Measurements from ENCODE around the gene PANK3. TPM values are rescaled to one million over a fixed set of nuclear protein-coding genes. Genes with fewer than 3 reads are reported as not detected.

PANK3 gene
- total RNA-seq, 1 experiment from 2014 or later = 99.6 TPM

DNA sequence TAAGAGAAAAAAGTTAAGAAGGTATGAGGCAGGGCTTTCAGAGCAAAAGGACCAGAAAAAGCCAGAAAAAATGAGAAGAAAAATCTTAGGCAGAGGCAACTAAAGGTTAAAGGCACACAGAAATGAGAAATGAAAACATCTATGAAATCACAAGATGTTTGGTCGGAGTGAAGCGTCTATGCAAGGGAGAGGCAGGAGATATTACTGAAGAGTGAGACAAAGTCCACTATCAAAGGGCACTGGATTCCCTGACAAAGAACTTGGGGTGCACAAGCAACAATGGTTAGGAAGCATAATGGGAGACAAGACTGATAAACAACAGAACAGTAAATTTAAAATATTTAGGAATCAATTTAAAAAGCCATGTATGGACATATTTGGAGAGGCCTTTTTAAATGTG, 16.9 kb downstream of the PANK3 start:
- intact Hi-C loops (cut with micrococcal nuclease; ENCODE audit: unreplicated experiment) = no loop called here
- Mint-ChIP-seq H3K27me3 (ENCODE audit: insufficient read depth, unreplicated experiment) (no peaks in the 10 kb centered on the region), H3K9me3 (ENCODE audit: unreplicated experiment) (no peaks in the 10 kb centered on the region), H3K36me3 (ENCODE audit: insufficient read depth, unreplicated experiment) (peaks cover 60% of the 10 kb centered on the region), H3K4me3 (ENCODE audit: unreplicated experiment) (peak overlapping the region; percentile 1), H3K4me1 (ENCODE audit: low read depth, unreplicated experiment) (peaks cover 10% of the 10 kb centered on the region), H3K27ac (ENCODE audit: unreplicated experiment) (no peak overlapping the region)
- peaks cover 16% of the 10 kb centered on the region for H3K4me1 ChIP-seq
- POLR2A ChIA-PET = no interaction called here
- no peak overlapping the region for H3K4me3 ChIP-seq (ENCODE audit: low read depth, low read length)
- DNase-seq = no peak
- no peaks in the 10 kb centered on the region for H3K9me3 ChIP-seq
- no TSS peak for BruUV-seq (replicated peaks)
- no peaks in the 10 kb centered on the region for H3K27me3 ChIP-seq (replicated peaks; ENCODE audit: control insufficient read depth, insufficient read depth, low read length)
- CTCF ChIA-PET = no interaction called here
- TF ChIP-seq, protein P1, sequence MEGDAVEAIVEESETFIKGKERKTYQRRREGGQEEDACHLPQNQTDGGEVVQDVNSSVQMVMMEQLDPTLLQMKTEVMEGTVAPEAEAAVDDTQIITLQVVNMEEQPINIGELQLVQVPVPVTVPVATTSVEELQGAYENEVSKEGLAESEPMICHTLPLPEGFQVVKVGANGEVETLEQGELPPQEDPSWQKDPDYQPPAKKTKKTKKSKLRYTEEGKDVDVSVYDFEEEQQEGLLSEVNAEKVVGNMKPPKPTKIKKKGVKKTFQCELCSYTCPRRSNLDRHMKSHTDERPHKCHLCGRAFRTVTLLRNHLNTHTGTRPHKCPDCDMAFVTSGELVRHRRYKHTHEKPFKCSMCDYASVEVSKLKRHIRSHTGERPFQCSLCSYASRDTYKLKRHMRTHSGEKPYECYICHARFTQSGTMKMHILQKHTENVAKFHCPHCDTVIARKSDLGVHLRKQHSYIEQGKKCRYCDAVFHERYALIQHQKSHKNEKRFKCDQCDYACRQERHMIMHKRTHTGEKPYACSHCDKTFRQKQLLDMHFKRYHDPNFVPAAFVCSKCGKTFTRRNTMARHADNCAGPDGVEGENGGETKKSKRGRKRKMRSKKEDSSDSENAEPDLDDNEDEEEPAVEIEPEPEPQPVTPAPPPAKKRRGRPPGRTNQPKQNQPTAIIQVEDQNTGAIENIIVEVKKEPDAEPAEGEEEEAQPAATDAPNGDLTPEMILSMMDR (IDR thresholded peaks at IDR 0.05; ENCODE audit: insufficient read depth in 1 of 2, low read depth in 1 of 2, low read length in 1 of 2, severe bottlenecking in 1 of 2, unreplicated experiment in 1 of 2) = no peak
- no peaks in the 10 kb centered on the region for H3K36me3 ChIP-seq (ENCODE audit: control insufficient read depth, insufficient read depth, low read length)

- peaks cover 10% of the 10 kb centered on the region for H3K4me1 ChIP-seq
- DNase-seq = no peak
- H3K9me3 ChIP-seq = no peaks in the 10 kb centered on the region
- intact Hi-C loops (cut with micrococcal nuclease; ENCODE audit: unreplicated experiment) = no loop called here
- no TSS peak for BruUV-seq (replicated peaks)
- no peak overlapping the region for H3K4me3 Mint-ChIP-seq (ENCODE audit: unreplicated experiment)
- no peak overlapping the region for H3K27ac Mint-ChIP-seq (ENCODE audit: unreplicated experiment)
- H3K36me3 ChIP-seq (ENCODE audit: control insufficient read depth, insufficient read depth, low read length) = peaks cover 6% of the 10 kb centered on the region
- H3K9me3 Mint-ChIP-seq (ENCODE audit: unreplicated experiment) = no peaks in the 10 kb centered on the region
- ChIA-PET POLR2A (interaction anchor here (0.5 to 0.6 kb wide), 2 partner anchors 97 to 101 kb away, joined by 3 to 4 read pairs; no protein-coding TSS in a partner anchor), CTCF (no interaction called here)
- H3K4me1 Mint-ChIP-seq (ENCODE audit: low read depth, unreplicated experiment) = peaks cover 8% of the 10 kb centered on the region
- H3K27me3 Mint-ChIP-seq (ENCODE audit: insufficient read depth, unreplicated experiment) = no peaks in the 10 kb centered on the region
- no peak overlapping the region for H3K4me3 ChIP-seq (ENCODE audit: low read depth, low read length)
- H3K36me3 Mint-ChIP-seq (ENCODE audit: insufficient read depth, unreplicated experiment) = peaks cover 84% of the 10 kb centered on the region
- TF ChIP-seq, protein P1 (IDR thresholded peaks at IDR 0.05; ENCODE audit: insufficient read depth in 1 of 2, low read depth in 1 of 2, low read length in 1 of 2, severe bottlenecking in 1 of 2, unreplicated experiment in 1 of 2) = no peak
- no peaks in the 10 kb centered on the region for H3K27me3 ChIP-seq (replicated peaks; ENCODE audit: control insufficient read depth, insufficient read depth, low read length)
Observed at GRCh38 chr5:168557389-168557788, 21.8 kb downstream of the PANK3 start.

DNA sequence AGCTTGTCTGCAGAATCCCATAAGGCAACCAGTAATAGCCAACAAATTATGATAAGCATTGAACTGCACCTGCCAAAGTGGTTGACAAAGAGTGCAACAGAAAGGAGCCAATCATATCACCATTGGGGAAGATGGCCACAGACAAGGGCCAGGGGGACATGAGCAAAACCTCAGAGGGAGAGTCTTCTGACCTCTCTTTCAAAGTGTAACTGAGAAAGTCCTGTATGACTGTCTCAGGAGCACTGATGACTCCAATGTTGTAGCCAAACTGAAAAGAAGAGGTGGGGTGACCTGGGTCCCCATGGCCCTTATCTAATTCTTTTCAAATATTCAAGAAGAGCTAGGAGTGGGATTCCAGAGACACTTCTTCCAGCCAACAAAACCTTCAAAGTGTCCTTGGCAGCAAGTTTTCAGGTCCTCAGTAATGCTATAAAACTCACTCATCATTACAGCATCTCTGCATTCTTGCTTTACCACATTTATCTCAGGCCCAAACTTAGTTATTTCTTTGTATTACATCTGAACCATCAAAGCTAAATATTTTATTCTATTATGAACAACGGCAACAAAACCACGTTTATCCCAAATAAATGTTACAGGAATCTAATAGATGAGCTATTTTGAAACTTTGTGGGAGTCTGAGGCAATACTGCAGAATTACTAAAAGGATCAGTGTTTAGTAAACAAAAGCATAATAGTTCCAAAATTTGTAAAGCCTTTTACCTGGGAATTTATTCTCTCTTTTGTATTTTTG, 25.6 kb downstream of the PANK3 start:
- BruUV-seq (replicated peaks) = no TSS peak
- ChIA-PET POLR2A (no interaction called here), CTCF (no interaction called here)
- Histone ChIP-seq H3K9me3 (no peaks in the 10 kb centered on the region), H3K4me1 (no peaks in the 10 kb centered on the region), H3K36me3 (ENCODE audit: control insufficient read depth, insufficient read depth, low read length) (peaks cover 6% of the 10 kb centered on the region), H3K4me3 (ENCODE audit: low read depth, low read length) (no peak overlapping the region), H3K27me3 (replicated peaks; ENCODE audit: control insufficient read depth, insufficient read depth, low read length) (no peaks in the 10 kb centered on the region)
- H3K9me3 Mint-ChIP-seq (ENCODE audit: unreplicated experiment) = no peaks in the 10 kb centered on the region
- H3K27me3 Mint-ChIP-seq (ENCODE audit: insufficient read depth, unreplicated experiment) = no peaks in the 10 kb centered on the region
- H3K27ac Mint-ChIP-seq (ENCODE audit: unreplicated experiment) = no peak overlapping the region
- H3K4me3 Mint-ChIP-seq (ENCODE audit: unreplicated experiment) = no peak overlapping the region
- TF ChIP-seq, protein P1 (IDR thresholded peaks at IDR 0.05; ENCODE audit: insufficient read depth in 1 of 2, low read depth in 1 of 2, low read length in 1 of 2, severe bottlenecking in 1 of 2, unreplicated experiment in 1 of 2) = no peak
- peaks cover 63% of the 10 kb centered on the region for H3K36me3 Mint-ChIP-seq (ENCODE audit: insufficient read depth, unreplicated experiment)
- no peak for DNase-seq
- H3K4me1 Mint-ChIP-seq (ENCODE audit: low read depth, unreplicated experiment) = no peaks in the 10 kb centered on the region
- intact Hi-C loops (cut with micrococcal nuclease; ENCODE audit: unreplicated experiment) = no loop called here
